GM19467 (cell line): ENCODE measurements around the gene IL21R.

Source experiments
- ATAC-seq: cut with Tn5 transposase; IDR thresholded peaks from one replicate; pipeline ENCODE4 v1.9.1; 2021; ENCODE audit warnings: mild to moderate bottlenecking, moderate library complexity; ENCODE audit not compliant: unreplicated experiment

Gene IL21R

GRCh38 chr16:27401768-27402568 is at the start of gene IL21R:
Gene IL21R (plus strand): TSS chr16:27402174. CDS start chr16:27430072, 27,898 bp downstream.
- peak; percentile 49 for ATAC-seq

- no peak for ATAC-seq
Observed at GRCh38 chr16:27353853-27354252, 48.1 kb upstream of the IL21R start.

- no peak for ATAC-seq
Observed at GRCh38 chr16:27355610-27356009, 46.4 kb upstream of the IL21R start.

DNA sequence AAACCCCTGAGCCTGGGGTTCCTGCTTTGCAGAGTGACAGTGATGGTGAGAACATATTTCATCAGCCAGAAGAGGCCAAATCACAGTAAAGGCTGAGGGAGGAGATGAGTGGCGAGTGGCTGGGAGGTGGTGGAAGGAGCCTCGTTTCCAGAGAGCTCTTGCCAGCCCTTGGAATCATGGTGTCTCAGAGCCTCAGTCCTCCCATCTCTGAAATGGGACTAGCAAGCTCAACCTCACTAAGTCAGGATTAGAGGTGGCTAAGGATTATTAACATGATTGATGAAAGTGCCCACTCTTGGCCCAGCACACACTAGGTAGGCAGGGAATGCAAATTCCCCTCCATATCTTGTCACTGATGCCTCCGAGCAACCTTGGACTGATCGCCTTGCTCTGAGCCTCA is 45.2 kb upstream of the IL21R start:
- no peak for ATAC-seq

DNA sequence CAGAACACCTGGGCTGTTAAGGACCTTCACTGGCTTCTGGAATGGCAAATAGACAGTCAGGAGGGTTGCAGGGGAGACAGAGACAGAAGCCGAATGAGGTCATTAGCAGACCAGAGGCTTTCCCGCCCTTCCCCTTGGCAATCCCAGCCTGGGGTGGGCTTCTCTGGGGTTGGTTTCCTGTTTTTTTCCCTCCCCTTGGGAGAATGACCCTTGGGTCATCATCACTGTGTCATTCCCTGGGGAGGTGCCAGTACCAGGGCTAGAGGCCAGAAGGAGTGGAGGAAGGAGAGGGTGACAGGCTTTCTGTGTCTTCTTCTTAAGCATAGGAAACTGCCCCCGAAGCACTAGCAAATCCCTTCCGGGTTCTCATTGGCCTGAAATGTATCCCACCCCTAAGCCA is 42.9 kb upstream of the IL21R start:
- ATAC-seq, result no peak

DNA sequence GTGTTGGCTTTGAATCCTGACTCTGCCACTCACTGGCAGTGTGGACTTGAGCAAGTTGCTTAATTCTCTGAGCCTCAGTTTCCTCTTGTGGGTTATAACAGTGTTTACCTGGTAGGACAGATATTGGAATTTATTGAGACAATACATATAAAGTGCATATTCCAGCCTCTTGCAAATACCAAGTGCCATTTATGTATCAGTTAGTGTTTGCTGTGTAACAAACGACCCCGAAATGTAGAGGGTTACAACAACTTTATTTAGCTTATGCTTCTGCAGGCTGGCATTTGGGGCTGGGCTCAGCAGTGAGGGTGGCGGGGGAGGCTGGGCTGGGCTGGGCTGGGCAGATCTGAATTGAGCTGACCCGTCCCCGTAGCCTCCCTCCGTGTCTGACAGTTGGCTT is 42.4 kb upstream of the IL21R start:
- ATAC-seq, result no peak

DNA sequence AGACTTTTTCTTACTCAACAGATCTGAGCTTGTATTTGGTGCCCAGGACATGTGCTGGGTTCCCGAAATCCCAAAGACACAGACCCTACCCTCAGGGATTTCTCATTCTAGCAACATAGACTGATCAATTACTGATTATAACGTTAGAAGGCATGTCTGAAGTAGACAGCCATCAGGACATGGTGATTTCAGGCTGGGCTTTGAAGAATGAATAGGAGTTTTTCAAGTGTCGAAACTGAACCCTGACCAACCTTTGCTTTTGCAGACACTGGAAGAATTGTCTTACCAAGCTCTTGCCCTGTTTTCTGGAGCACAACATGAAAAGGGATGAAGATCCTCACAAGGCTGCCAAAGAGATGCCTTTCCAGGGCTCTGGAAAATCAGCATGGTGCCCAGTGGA is 40.0 kb upstream of the IL21R start:
- no peak for ATAC-seq

DNA sequence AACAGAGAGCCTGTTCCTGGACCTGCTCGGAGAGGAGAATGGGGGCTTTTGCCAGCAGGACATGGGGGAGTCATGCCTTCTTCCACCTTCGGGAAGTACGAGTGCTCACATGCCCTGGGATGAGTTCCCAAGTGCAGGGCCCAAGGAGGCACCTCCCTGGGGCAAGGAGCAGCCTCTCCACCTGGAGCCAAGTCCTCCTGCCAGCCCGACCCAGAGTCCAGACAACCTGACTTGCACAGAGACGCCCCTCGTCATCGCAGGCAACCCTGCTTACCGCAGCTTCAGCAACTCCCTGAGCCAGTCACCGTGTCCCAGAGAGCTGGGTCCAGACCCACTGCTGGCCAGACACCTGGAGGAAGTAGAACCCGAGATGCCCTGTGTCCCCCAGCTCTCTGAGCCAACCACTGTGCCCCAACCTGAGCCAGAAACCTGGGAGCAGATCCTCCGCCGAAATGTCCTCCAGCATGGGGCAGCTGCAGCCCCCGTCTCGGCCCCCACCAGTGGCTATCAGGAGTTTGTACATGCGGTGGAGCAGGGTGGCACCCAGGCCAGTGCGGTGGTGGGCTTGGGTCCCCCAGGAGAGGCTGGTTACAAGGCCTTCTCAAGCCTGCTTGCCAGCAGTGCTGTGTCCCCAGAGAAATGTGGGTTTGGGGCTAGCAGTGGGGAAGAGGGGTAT is 39.3 kb upstream of the IL21R start:
- ATAC-seq, result no peak

DNA sequence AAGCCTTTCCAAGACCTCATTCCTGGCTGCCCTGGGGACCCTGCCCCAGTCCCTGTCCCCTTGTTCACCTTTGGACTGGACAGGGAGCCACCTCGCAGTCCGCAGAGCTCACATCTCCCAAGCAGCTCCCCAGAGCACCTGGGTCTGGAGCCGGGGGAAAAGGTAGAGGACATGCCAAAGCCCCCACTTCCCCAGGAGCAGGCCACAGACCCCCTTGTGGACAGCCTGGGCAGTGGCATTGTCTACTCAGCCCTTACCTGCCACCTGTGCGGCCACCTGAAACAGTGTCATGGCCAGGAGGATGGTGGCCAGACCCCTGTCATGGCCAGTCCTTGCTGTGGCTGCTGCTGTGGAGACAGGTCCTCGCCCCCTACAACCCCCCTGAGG is 38.7 kb upstream of the IL21R start:
- no peak for ATAC-seq

- ATAC-seq, result no peak
Observed at GRCh38 chr16:27363797-27364196, 38.2 kb upstream of the IL21R start.

DNA sequence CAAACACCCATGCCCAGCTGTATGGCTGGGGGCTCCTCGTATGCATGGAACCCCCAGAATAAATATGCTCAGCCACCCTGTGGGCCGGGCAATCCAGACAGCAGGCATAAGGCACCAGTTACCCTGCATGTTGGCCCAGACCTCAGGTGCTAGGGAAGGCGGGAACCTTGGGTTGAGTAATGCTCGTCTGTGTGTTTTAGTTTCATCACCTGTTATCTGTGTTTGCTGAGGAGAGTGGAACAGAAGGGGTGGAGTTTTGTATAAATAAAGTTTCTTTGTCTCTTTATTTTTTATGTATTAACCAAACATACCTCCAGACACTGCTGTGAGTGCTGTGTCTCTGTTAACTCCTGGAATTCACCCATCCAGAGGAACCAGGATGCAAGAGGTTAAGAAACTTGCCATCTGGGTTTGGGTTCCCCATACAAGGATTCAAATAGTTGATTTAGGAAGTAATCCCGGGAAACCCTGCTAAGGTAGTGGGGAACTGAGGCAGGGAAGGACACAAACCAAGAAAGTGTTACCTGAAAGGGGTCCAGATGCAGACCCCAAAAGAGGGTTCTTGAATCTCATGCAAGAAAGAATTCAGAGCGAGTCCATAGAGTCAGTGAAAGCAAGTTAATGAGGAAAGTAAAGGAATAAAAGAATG is 37.4 kb upstream of the IL21R start:
- ATAC-seq, result no peak

DNA sequence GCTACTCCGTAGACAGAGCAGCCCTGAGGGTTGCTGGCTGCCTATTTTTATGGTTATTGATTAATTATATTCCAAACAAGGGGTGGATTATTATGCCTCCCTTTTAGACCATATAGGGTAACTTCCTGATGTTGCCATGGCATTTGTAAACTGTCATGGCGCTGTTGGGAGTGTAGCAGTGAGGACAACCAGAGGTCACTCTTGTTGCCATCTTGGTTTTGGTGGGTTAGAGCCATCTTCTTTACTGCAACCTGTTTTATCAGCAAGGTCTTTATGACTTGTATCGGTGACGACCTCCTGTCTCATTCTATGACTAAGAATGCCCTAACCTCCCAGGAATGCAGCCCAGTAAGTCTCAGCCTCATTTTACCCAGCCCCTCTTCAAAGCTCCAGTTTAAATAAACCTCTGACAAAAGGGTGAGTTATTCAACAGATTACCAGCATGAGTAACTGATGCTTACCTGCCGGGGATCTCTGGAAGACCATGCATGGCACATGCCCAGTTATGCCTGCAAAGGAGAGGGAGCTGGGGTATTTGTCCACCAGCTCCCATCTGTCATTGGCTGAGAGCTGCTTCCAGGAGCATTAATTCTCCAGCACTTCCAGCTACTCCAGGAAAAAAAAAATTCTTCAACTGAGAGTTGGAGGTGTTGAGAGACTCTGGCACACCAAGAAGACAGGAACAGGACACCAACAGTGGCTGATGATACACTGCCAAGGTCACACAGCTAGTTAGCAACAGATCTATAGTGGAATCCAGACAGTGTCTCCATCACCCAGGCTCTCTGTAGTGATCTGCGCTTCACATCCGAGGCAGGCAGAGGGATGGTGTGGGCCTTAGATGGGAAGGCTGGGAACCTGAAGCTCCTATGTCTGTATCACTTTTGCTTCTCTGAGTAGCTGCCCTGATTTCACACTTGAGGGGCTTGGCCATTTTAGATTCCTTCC is 36.6 kb upstream of the IL21R start:
- no peak for ATAC-seq

GRCh38 chr16:27366687-27367460 is 35.1 kb upstream of the IL21R start:
- peak; percentile 14 for ATAC-seq

GRCh38 chr16:27367461-27368357 is 34.3 kb upstream of the IL21R start:
- peak; percentile 61 for ATAC-seq

GRCh38 chr16:27368358-27368722 is 33.6 kb upstream of the IL21R start:
- ATAC-seq, result no peak

GRCh38 chr16:27369806-27370205 is 32.2 kb upstream of the IL21R start:
- ATAC-seq, result no peak

GRCh38 chr16:27370318-27370717 is 31.7 kb upstream of the IL21R start:
- no peak for ATAC-seq

DNA sequence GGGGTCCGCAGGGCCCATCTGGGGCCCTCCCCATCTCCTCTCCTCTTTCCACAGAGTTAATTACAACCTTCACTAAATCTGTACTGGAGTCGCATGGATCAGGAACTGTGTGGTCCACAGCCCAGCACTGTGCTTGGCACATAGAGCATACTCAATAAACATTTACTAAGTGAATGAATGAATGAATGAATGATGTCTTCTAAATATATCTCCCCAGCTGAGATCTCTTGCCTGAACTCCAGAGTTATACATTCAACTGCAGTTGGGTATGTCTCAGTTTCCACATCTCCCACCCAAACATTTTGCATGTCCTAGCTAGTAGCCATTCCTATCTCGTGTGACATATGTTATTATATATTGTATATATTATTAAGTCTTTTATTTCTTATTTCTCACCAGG is 28.7 kb upstream of the IL21R start:
- ATAC-seq, result no peak

DNA sequence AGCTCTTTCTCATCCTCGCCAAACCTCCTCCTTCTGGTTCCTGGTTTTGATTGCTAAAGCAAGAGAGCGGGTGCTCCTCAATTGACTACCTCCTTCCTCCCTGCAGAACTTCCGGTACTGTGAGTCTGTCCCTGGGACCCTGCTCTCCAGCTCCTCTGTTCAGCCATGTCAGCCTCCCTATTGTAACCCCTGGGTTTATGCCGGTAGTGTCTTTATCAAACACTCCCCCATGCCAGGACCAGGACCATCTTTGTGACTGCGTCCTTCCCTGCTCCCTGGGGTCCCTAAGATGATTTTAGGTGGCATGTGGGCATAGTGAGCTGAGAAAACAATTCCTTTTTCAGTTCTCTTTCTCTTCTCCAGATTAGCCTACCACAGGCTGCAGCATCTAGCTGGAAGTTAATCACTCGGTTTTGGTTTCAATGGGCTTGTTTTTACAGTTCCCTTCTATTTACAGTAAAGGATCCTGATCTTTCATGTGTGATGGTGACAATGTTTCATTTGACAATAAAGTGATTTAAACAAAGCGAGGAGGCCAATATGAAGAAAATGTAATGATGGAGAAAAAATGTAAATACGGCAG is 27.7 kb upstream of the IL21R start:
- no peak for ATAC-seq
